Endometrium (tissue), 2 donors: ENCODE results near the gene SMIM35.
"Not testable (repeated sequence)": the region's sequence is repeated elsewhere in the genome, so short reads cannot be mapped to it uniquely, and the experiment has no call there.

Source experiments
- FAIRE-seq: peaks from 2 replicates; lab custom pipeline; 2012; peaks lifted over from hg19 to GRCh38; lab: Jason Lieb, UNC
- donor health status: control.
- donor health status: control.

The SMIM35 gene

DNA sequence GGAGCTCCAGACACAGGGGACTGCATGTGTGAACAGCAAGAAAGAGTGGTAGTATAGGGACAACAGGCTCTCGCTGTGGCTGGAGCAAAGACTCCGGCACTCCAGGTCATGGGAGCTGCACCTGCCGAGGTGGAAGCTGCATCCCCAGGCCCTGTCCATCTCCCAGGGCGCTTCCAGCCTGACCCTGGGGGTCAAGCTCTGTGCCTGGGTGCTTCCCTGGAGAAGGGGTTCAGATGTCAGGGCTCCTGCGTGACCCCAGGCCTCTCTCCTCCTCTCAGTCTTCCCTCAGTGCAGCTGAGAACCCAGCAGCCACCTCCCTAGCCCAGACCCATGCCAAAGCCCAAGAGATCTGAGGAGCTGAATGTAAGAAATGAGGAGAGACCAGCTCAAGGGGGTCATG, 6.5 kb downstream of the SMIM35 start:
- no peak for FAIRE-seq

DNA sequence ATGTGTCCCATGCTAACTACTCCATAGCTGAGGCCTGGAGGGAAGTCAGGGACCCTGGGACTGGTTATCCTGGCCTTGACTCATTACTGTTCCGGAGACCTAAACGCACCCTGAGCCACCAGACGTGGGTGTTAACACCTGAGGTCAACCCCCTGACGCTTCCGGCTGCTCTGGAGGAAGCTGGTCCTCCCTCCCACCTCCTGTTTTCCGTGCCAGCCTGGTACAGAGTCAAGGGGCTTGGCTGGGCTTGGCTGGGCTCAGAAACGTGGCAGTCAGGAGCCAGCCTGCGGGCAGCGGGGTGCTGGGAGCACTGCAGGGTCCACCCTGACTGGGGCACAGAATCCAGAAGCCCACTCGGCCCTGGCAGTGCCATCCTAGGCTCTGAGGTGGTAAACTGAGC, 7.3 kb downstream of the SMIM35 start:
- no peak for FAIRE-seq

DNA sequence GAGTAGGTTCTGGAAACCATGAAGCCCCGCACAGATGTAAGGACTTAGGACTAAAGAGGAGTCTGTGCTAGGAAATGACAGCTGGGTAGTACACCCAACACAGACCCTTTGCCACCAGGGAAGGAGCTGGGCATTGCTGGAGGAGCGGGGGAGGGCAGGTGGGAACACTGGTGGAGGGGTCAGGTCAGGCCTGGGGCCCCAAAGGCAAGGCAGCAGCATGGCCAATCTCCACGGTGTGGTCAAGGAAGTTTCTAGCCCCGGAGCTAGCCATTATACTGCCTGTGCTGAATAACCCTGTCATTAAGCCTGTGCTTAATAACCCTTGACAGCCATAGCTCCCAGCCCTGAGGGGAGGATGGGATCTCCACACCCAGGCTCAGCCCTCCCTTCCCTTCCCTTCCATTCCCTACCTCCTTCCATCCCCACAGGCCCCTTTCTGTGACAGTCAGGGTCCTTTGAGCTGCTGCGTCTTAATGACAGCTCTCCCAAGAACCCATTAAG, 7.8 kb downstream of the SMIM35 start:
- FAIRE-seq = no peak

DNA sequence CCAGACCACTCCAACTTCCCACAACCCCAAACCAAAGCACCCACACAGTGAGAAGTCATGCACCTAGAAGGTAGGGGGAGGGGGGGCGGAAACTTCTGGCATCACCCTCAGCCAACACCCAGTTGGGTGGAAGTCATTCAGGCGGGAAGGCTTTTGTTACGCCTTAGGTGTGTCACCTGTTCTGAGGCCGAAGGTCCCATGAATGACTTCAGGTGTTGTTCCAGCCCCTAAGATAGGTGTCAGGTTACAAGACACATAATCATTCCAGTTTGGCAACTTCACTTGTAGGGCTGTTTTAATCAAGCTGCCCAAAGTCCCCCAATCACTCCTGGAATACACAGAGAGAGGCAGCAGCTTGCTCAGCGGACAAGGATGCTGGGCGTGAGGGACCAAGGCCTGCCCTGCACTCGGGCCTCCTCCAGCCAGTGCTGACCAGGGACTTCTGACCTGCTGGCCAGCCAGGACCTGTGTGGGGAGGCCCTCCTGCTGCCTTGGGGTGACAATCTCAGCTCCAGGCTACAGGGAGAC, 9.9 kb downstream of the SMIM35 start, which contains the start of gene TMPRSS4:
Gene TMPRSS4 (plus strand): TSS at position 325 of the 528 bp plus-strand sequence. CDS start 225 bp downstream, outside the sequence.
- no peak for FAIRE-seq

DNA sequence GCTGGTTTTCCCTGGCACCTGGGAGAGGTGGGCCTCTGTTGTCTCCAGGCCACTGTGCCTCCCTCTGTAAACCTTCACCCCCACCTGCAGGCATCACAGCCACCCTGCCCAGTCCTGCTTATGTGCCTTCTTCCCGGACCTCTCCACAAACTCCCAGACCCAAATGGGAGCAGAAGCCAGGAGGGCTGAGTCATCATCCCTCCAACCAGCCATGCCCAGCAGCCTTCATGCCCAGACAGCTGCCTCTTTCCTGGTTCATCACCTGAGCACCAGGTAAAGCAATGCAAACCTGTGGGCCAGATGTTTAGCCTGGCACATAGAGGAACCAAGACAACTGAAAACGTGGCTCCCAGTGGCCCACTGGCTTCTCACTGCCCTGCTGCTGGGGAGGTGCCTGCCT, 12.0 kb downstream of the SMIM35 start:
- FAIRE-seq = no peak

DNA sequence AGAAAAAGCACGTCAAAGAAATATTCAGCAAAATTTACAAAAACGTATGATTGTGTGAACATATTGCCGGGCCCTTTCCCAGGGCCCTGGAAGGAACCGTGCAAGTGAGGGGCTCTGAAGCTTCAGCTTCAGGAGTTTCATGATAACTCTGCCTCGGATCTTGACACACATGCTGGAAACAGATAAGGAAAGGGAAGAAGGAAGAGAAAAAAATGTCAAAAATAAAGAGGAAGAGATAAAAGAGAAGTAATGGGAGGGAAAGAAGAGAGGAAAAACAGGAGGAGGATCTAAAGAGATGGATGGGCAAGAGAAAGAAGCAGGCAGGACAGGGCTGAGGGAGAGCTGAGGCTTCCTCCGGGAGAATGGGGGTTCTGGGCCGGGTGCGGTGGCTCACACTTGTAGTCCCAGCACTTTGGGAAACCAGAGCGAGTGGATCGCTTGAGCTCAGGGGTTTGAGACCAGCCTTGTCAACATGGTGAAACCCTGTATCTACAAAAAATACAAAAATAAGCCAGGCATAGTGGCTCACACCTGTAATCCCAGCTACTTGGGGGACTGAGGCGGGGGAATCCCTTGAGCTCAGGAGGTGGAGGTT, 12.6 kb downstream of the SMIM35 start:
- no peak for FAIRE-seq

DNA sequence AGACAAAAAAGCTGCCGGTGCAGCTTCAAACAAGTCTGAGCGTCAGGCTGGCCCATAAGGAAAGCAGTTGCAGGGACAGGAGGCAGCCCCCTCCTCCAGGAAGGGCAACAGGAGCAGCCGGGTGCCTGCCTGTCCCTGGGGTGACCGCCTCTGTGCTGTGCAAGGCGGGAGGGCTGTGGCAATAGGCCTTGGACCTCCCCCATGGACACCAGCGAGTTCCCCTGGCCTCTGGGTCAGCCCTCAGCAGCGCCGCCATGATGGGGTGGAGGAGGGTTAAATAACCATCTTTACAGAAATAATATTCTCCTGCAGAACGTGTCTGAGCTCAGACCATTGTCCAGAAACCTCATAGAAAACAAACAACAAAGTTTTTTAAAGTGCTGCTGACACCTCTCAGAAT, 13.2 kb downstream of the SMIM35 start:
- no peak for FAIRE-seq

DNA sequence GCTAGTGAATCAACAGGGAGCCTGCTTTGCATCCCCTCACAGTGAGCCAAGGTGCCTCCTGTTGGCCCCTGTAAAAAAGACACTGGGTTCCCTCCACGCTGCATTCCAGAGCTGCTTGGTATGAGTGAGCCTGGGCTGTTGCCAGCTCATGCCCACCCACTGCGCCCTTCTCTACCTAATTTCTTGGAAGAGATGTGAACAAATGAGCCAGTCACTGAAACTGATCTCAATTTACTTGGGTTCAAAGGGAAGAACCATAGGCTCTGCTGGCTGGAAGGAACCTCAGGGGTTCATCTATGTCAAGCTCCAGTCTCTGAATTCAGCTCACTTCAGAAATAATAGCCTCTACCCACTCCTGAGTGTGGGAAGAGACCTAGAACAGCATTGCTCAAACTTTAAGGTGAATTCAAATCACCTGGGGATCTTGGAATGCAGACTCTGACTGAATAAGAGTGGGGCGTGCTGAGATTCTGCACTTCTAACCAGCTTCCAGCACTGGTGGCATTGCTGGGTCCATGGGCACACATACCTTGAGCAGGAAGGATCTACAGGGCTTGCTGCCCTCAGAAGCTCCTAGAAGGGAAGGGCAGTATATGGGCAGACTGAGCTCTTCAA, 15.2 kb downstream of the SMIM35 start:
- no peak for FAIRE-seq

DNA sequence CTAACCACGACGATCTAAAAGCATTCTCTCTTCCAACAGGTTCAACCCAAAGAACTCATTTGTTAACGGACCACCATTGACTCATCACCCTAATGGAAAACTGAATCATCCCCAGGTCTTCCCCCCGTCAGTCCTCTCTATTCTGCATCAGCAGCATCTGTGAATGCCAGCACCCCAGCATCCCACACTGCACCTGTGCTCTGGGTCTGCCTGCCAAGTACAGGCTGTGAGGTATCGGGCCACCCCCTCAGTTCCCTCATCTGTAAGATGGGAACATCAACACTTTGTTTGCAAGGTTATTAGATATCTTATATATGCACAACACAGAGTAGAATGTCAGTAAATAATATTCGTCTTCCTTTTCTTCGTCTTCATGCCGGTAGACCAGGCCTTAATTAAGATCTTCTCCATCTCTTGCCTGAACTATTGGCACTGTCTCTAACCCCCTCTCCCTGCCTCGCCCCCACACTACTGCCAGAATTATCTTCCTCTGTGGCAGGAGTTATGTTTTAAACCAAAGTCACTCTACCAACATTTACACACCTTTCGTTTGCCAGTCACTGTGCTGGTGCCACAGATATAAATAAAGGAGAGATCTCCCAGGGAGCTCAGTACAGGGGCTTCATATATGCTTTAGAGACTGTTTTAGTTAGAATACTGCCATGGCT, 17.7 kb downstream of the SMIM35 start:
- no peak for FAIRE-seq

DNA sequence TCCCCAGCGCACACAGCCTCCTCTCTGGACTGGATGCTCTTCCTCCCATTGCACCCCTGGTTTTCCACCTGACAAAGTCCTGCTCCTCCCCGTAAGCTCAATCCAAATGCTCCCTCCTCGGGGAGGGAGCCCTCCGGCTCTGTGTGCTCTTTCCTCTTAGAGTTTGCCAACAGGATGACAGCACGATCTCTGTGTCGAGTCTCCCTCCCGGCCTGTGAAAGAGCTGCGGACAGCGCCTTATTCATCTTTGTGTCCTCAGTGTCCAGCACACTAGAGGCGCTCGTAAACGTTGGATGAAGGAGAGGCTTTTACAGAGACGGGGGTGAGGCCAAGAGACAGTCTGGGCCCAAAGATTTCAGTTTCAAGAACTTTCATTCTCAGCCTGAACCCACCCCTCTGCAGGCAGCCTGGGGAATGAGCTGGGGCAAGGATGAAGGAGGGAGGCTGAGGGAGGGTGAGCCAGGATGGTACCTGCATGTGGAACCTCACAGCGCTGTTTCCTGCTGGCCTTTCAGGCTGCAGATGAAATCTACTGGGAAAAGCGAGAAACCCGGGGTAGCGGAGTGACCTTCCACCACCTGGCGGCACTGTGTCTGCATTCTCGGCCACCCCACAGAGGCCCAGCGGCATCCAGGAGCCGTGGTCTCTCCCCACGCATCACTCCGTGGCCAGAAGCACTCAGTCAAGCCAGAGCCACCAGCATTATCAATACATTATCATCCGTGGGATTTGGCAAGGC, 18.4 kb downstream of the SMIM35 start:
- FAIRE-seq = no peak

DNA sequence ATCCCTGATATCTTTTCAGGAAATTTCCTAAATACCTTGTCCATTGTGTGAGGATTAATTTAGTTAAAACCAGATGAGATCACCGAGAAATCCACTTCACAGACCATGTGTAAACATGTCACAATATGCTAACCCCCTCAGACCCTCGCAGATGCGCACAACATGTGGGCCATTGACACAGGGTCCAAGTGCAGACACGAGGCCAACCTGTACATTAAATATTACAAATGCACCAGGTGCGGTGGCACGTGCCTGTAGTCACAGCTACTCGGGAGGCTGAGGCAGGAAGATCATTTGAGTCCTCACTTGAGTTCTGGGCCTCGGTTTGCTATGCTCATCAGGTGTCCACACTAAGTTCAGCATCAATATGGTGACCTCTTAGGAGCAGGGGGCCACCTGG, 19.8 kb downstream of the SMIM35 start:
- no peak for FAIRE-seq

DNA sequence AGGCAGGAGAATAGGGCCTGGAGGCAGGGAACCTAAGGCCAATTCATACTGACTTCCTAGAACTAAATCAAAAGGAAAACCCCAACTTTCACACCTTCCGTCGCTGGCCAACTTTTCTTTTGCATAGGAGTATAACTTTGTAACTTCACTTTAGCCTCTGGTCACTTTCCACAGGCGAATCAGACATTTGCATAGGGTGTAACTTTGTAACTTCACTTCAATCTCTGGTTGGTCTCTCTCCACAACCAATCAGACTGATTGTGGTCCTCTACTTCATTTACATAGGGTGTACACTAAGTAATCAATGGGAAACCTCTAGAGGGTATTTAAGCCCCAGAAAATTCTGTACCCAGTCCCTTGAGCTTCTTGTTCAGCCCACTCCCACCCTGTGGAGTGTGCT, 21.4 kb downstream of the SMIM35 start:
- FAIRE-seq = no peak

DNA sequence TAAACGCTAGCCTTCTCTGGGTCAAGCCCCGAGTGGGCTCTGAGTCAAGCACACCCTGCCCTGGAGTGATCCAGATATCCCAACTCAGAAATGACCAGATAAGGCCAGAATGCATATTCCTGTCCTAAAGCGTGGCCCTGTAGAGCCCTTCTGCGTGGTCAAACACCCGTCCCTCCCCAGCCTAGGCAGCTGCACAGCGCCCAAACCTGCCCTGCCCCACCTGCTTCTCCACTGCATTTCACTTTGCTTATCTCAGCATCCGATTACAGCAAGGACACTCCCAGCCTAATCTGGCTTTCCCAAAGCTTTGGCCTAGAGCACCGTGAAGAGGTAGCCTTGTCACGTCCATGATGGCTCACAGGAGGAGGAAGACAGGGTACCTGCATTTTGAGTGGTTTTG, 21.8 kb downstream of the SMIM35 start:
- FAIRE-seq = no peak

DNA sequence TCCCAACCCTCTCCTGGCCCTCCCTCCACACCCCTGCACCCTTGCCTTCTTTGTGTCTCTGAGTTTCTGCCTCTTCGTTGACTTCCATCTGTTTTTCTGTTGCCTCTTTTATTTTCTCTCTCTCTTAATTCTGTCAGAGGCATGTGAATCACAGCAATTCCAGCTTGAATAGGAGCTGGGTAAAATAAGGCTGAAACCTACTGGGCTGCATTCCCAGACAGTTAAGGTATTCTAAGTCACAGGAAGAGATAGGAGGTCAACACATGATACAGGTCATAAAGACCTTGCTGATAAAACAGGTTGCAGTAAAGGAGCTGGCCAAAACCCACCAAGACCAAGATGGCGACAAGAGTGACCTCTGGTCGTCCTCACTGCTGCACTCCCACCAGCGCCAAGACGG, 24.1 kb downstream of the SMIM35 start:
- FAIRE-seq = not testable (repeated sequence)

DNA sequence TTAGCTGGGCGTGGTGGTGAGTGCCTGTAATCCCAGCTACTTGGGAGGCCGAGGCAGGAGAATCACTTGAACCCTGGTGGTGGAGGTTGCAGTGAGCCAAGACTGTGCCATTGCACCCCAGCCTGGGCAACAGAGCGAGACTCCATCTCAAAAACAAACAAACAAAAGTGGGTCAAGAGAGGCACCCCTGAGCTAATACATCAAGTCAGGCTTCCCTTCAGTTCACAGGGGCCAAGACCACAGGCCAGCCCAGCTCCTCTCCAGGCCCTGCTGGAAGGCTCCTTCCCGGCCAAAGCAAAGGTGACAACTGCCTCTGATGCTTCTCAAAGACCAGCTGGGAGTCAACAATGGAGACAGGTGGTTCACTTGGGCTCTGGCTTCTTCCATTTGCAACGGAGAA, 24.6 kb downstream of the SMIM35 start:
- not testable (repeated sequence) for FAIRE-seq

DNA sequence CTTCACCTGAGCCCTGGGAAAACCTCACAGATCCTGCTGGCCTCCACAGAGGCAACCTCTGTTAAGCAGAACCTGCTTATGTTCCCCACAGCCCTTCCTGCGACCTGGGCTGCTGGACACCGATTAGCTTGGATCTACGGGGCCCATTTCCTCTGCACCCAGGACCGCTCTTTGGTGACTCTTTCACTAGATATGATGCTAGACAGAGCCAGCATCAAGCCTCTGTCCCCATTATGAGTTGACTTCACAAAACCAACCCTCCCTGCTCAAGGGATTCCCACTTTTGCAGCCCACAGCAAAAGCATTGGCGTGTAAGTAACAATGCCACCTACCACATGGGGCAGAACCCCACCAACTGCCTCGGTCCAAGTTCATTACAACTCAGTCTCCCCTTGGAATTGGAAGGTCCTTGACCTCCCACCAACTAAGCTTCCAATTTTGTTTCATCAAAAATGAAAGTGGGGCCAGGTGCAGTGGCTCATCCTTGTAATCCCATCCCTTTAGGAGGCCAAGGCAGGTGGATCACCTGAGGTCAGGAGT, 25.1 kb downstream of the SMIM35 start:
- no peak for FAIRE-seq

DNA sequence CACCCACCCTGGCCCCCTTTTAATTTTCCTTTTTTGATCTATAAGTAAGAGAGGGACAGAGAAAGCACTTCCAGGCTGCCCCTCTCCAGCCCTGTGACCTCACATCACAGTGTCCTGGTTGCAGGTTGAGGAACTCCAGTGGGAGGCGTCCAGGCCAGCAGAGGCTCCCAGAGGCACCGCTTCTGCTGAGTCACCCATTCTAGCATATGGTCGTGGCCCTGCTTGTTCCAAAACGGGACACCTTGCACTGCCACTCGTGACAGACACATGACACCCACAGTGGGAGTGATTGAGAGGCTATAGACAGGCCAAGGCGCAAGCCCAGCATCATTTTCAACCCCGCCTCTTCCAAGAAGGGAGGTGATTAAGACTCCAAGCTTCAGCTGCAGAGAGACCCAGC, 25.9 kb downstream of the SMIM35 start:
- FAIRE-seq = no peak

DNA sequence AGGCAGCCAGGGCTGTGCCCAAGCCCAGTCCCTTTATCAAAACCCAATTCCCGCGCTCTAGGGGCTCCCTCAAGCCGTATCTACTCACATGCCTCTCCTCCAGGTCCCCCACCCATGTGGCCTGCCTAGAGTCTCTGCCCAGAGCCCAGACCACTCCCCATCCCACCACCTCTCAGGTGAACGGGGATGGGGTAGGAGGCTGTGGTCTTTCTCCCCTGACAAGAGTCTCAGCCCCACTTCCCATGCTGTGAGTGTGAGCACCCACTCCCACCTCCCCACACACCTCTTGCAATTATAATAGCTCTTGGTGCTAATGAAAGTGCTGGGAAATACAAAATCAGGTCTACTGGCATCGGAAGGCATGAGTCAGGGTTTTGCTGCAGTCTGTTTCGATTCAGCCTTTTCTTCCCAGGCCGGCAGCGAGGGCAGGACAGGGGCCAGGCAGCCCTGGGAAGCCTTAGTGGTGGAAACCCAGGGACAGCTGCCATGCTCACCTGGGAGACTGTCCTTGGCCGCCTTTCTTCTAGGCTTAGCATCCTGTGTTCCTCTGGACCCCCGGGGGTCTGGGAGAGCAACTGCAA, 26.6 kb downstream of the SMIM35 start:
- no peak for FAIRE-seq

DNA sequence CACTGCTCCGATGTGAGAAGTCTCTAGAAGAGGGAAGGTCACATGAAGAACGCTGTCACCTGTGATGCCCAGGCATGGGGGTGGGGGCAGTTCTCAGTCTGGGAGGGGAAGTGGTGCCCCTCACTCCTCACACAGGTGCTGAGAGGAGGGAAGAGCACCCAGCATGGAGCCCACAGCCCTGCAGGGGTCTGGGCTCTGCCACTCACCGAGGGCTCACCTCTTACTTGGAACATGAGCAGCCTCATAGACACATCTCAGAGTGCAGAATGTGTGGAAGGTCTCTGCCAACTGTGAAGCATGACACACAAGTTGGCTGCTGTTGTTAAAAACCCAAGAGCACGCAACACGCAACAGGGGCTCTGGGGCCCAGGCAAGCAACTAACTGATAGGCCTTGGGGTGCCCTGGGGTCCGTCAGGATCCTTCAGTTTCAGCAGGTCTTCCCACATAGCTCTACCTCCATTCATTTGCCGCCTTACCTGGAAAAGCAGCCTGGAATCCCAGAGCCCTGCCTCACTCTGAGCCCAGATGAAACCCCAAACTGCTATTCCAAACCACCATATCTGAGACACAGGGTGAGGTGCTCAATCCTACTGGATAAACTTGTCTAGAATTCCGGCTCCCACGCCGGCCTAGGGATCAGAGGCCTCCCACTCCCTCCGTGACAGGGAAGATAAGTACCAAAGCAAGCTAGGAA, 27.4 kb downstream of the SMIM35 start:
- no peak for FAIRE-seq

DNA sequence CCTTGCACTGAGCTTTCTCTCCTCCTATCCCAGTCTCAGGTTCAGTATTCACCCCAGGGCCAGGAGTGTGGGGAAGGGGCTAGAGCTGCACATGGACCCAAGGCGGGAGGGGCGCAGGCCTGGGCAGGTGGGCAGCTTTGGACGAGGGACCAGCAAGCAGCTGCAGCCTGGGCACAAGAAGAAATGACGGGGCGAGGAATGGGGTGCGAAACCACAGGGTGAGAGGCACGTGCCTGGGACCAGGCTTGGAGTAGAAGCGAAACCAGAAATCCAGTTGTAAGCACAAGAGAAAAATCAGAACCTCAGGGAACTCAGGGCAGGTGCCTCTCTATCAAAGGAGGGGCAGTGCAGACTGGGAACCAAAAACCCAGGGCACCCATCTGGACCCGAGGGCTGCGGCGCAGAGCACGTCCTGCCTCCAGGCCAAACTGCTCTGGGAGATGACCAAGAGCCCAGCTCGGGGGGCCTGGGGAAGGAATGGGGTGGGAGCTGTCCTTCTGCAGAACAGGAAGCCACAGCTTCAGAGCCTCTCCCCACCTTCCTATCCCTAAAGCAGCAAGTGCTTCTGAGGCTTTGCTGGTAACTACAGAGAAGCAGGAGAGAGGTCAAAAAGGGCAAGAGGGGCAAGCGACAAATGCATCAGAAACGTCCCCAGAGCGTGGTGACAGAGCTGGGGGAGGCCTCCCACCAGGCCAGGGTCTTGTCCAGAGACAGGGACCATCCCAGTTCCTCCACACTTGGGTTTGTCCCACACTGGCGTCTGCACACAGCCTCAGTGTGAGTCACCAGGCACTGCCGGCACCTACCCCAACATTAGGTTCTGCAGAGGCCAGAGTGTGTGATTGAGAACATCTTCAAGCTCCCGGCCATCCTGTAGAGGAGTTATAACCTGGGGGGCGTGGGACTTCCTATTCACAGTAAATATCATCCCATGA, 28.2 kb downstream of the SMIM35 start:
- no peak for FAIRE-seq
